HG02763 (cell line): ENCODE data around the gene TIMM21.

Experiments used
- ATAC-seq: cut with Tn5 transposase; IDR thresholded peaks from one replicate; pipeline ENCODE4 v1.9.1; 2021; ENCODE audit warnings: mild to moderate bottlenecking, moderate library complexity; ENCODE audit not compliant: unreplicated experiment

TIMM21 gene

GRCh38 chr18:74147779-74148542 is at the start of gene TIMM21, which contains the start of gene FBXO15:
TSS of gene TIMM21 (plus strand) at chr18:74148523. CDS start at chr18:74148809, 286 bp downstream.
TSS of gene FBXO15 (minus strand) at chr18:74147834. CDS start at chr18:74147785, 49 bp downstream.
- ATAC-seq = peak; percentile 92

GRCh38 chr18:74108460-74108859 is 39.9 kb upstream of the TIMM21 start:
- ATAC-seq = no peak

GRCh38 chr18:74110149-74110548 is 38.2 kb upstream of the TIMM21 start:
- no peak for ATAC-seq

- ATAC-seq = no peak
Observed at GRCh38 chr18:74110976-74111375, 37.3 kb upstream of the TIMM21 start.

- no peak for ATAC-seq
Observed at GRCh38 chr18:74113711-74114110, 34.6 kb upstream of the TIMM21 start.

GRCh38 chr18:74114116-74114515 is 34.2 kb upstream of the TIMM21 start:
- ATAC-seq = no peak

GRCh38 chr18:74115046-74115445 is 33.3 kb upstream of the TIMM21 start:
- no peak for ATAC-seq

GRCh38 chr18:74116633-74117554 is 31.4 kb upstream of the TIMM21 start:
- no peak for ATAC-seq

GRCh38 chr18:74123200-74123599 is 25.1 kb upstream of the TIMM21 start:
- no peak for ATAC-seq

- ATAC-seq = no peak
Observed at GRCh38 chr18:74124642-74125041, 23.7 kb upstream of the TIMM21 start.

GRCh38 chr18:74126684-74127655 is 21.4 kb upstream of the TIMM21 start:
- no peak for ATAC-seq

- no peak for ATAC-seq
Observed at GRCh38 chr18:74128159-74128558, 20.2 kb upstream of the TIMM21 start.

- no peak for ATAC-seq
Observed at GRCh38 chr18:74131124-74131523, 17.2 kb upstream of the TIMM21 start.

- ATAC-seq = no peak
Observed at GRCh38 chr18:74132201-74132600, 16.1 kb upstream of the TIMM21 start.

GRCh38 chr18:74137920-74138538 is 10.3 kb upstream of the TIMM21 start:
- ATAC-seq = no peak

- ATAC-seq = no peak
Observed at GRCh38 chr18:74139411-74139810, 8.9 kb upstream of the TIMM21 start.

GRCh38 chr18:74139888-74140287 is 8.4 kb upstream of the TIMM21 start:
- ATAC-seq = no peak

GRCh38 chr18:74140582-74140981 is 7.7 kb upstream of the TIMM21 start:
- no peak for ATAC-seq

GRCh38 chr18:74141667-74142066 is 6.7 kb upstream of the TIMM21 start:
- no peak for ATAC-seq

GRCh38 chr18:74142252-74142651 is 6.1 kb upstream of the TIMM21 start:
- no peak for ATAC-seq
